GM23338 (cell line): ENCODE results near the gene SCN4A.

Source experiments
- CREB1 ChIP-seq: fragments of 250-450 bp; sonication (Bioruptor Pico); IDR thresholded peaks from 2 replicates; pipeline ENCODE4 v1.5.0; 2020; ENCODE audit warnings: low read depth, mild to moderate bottlenecking, moderate library complexity
- CTCF ChIP-seq, 2 experiments: fragments of 200-600 bp in 1 of 2; sonication (generic) in 1 of 2; conservative IDR thresholded peaks; 2 replicates each; pipeline versions ENCODE4 v1.5.1 to v1.6.1; 2016 to 2017; ENCODE audit warnings: antibody characterized with exemption in 2 of 2, low read depth in 2 of 2, mild to moderate bottlenecking in 2 of 2, moderate library complexity in 1 of 2
- EZH2 ChIP-seq: fragments of 200-600 bp; sonication (generic); IDR thresholded peaks from one replicate; pipeline ENCODE4 v1.8.0; 2017; ENCODE audit warnings: antibody characterized with exemption, mild to moderate bottlenecking, low read depth; ENCODE audit not compliant: unreplicated experiment
- EZH2phosphoT487 ChIP-seq: fragments of 200-600 bp; sonication (generic); IDR thresholded peaks from one replicate; pipeline ENCODE4 v1.8.1; 2018; ENCODE audit warnings: antibody characterized with exemption; ENCODE audit not compliant: unreplicated experiment
- JUNB ChIP-seq: IDR thresholded peaks from one replicate; pipeline ENCODE4 v1.6.1; 2016; ENCODE audit warnings: antibody characterized with exemption; ENCODE audit not compliant: unreplicated experiment
- POLR2AphosphoS5 ChIP-seq: IDR thresholded peaks from 2 replicates; pipeline ENCODE4 v1.6.1; 2016; ENCODE audit warnings: antibody characterized with exemption, low read depth
- REST ChIP-seq: IDR thresholded peaks from one replicate; pipeline ENCODE4 v1.6.1; 2018; ENCODE audit warnings: antibody characterized with exemption; ENCODE audit not compliant: unreplicated experiment
- STAT1 ChIP-seq: IDR thresholded peaks from one replicate; pipeline ENCODE4 v1.6.1; 2016; ENCODE audit warnings: antibody characterized with exemption; ENCODE audit not compliant: unreplicated experiment
- ZNF114 ChIP-seq: fragments of 250-450 bp; sonication (Bioruptor Pico); IDR thresholded peaks from 2 replicates; pipeline ENCODE4 v1.5.0; 2020; ENCODE audit warnings: mild to moderate bottlenecking, moderate library complexity
- ZNF331 ChIP-seq: fragments of 250-450 bp; sonication (Bioruptor Pico); IDR thresholded peaks from 2 replicates; pipeline ENCODE4 v1.5.0; 2020; ENCODE audit warnings: low read depth, mild to moderate bottlenecking, moderate library complexity
- ZNF462 ChIP-seq: fragments of 250-450 bp; sonication (Bioruptor Pico); IDR thresholded peaks from 2 replicates; pipeline ENCODE4 v1.5.0; 2020; ENCODE audit warnings: mild to moderate bottlenecking, moderate library complexity

GRCh38 chr17:63966646-63967264, 6.0 kb downstream of the SCN4A start:
- TF ChIP-seq POLR2AphosphoS5 (no peak), EZH2 (no peak), CTCF (conservative IDR thresholded peaks at IDR 0.05; ENCODE audit: low read depth in 2 of 2) (no peak), REST (no peak), CREB1 (no peak), ZNF462 (CRISPR knock-in tag) (no peak), EZH2phosphoT487 (no peak), ZNF331 (no peak), STAT1 (no peak), ZNF114 (no peak), JUNB (no peak)
